ENCODE data around the gene ESR1.

DNA sequence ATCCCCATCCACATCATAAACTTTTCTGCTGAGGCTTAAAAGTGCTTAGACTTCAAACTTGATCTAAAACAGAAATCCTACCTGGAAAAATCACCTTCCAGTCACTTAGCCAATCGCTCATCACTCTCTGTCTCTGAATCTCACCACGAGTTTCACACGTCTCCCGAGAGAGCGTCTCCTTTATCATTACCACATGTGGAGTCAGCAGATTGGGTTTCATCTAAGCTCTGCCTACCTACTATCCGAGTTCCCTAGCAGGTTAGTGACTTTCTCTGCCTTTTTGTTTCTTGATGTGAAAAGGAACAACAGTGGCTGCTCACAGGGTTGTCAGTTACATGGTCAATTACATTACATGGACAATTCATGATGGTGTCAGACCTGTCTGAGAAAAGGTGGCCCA, 286.2 kb downstream of the ESR1 start:
- TF ChIP-seq, protein P1, sequence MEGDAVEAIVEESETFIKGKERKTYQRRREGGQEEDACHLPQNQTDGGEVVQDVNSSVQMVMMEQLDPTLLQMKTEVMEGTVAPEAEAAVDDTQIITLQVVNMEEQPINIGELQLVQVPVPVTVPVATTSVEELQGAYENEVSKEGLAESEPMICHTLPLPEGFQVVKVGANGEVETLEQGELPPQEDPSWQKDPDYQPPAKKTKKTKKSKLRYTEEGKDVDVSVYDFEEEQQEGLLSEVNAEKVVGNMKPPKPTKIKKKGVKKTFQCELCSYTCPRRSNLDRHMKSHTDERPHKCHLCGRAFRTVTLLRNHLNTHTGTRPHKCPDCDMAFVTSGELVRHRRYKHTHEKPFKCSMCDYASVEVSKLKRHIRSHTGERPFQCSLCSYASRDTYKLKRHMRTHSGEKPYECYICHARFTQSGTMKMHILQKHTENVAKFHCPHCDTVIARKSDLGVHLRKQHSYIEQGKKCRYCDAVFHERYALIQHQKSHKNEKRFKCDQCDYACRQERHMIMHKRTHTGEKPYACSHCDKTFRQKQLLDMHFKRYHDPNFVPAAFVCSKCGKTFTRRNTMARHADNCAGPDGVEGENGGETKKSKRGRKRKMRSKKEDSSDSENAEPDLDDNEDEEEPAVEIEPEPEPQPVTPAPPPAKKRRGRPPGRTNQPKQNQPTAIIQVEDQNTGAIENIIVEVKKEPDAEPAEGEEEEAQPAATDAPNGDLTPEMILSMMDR (IDR thresholded peaks at IDR 0.05), result no peak
- no peak for TF ChIP-seq POLR2A (IDR thresholded peaks at IDR 0.05)

All from tibial nerve (tissue), 3 donors.